ENCODE measurements around the gene ATP6V1F. TPM values are rescaled to one million over a fixed set of nuclear protein-coding genes. Genes with fewer than 3 reads are reported as not detected.

Gene ATP6V1F
- total and polyA plus RNA-seq, 8 donors, result 2.0 to 282 (median 67.7) TPM

- no peak overlapping the region for H3K4me3 ChIP-seq
- H3K36me3 ChIP-seq, result peaks cover 0 to 95% (median 62%) of the 10 kb centered on the region in 4 donors
- H3K27me3 ChIP-seq, result no peaks in the 10 kb centered on the region
- intact Hi-C loops (cut with DNase I; ENCODE audit: low total_unique reads), result no loop called here
- DNase-seq, result no peak
- 84 to 88% (median 85%) methylated on average over 7 to 17 of the region's 17 CpGs for WGBS, 5 donors
- peaks cover 0 to 13% (median 3%) of the 10 kb centered on the region in 4 donors for H3K4me1 ChIP-seq
- H3K27ac ChIP-seq, result peak overlapping the region in 2 of 5 donors; percentile 35 to 95
- no peaks in the 10 kb centered on the region for H3K9me3 ChIP-seq
- TF ChIP-seq POLR2AphosphoS5 (IDR thresholded peaks at IDR 0.05) (no peak), EP300 (IDR thresholded peaks at IDR 0.05) (no peak), POLR2A (IDR thresholded peaks at IDR 0.05) (no peak), CTCF (IDR thresholded peaks at IDR 0.05) (no peak)
These were observed 21.4 kb upstream of the ATP6V1F start for GRCh38 chr7:128841171-128841690.

GRCh38 chr7:128841921-128842673 lies 20.6 kb upstream of the ATP6V1F start:
- Histone ChIP-seq H3K27ac (peak overlapping the region in 2 of 5 donors; percentile 35 to 95), H3K27me3 (no peaks in the 10 kb centered on the region), H3K9me3 (no peaks in the 10 kb centered on the region), H3K36me3 (peaks cover 0 to 98% (median 66%) of the 10 kb centered on the region in 4 donors), H3K4me3 (no peak overlapping the region), H3K4me1 (peaks cover 0 to 11% (median 3%) of the 10 kb centered on the region in 4 donors)
- 42 to 62% (median 55%) methylated on average over 7 to 35 of the region's 35 CpGs for WGBS, 5 donors
- DNase-seq, result peak; percentile 53 to 60
- TF ChIP-seq POLR2A (IDR thresholded peaks at IDR 0.05), result no peak
- TF ChIP-seq CTCF (IDR thresholded peaks at IDR 0.05), result peak in 5 of 7 experiments; percentile 22 to 84 (median 66)
- no peak for TF ChIP-seq EP300 (IDR thresholded peaks at IDR 0.05)
- no peak for TF ChIP-seq POLR2AphosphoS5 (IDR thresholded peaks at IDR 0.05)
- intact Hi-C loops (cut with DNase I; ENCODE audit: low total_unique reads), result no loop called here

GRCh38 chr7:128842674-128843641 lies 19.7 kb upstream of the ATP6V1F start:
- intact Hi-C loops (cut with DNase I; ENCODE audit: low total_unique reads), result no loop called here
- TF ChIP-seq POLR2AphosphoS5 (IDR thresholded peaks at IDR 0.05) (no peak), EP300 (IDR thresholded peaks at IDR 0.05) (no peak), CTCF (IDR thresholded peaks at IDR 0.05) (no peak), POLR2A (IDR thresholded peaks at IDR 0.05) (no peak)
- Histone ChIP-seq H3K36me3 (peaks cover 0 to 98% (median 65%) of the 10 kb centered on the region in 4 donors), H3K27me3 (no peaks in the 10 kb centered on the region), H3K27ac (peak overlapping the region in 1 of 5 donors; percentile 95), H3K4me3 (no peak overlapping the region), H3K9me3 (no peaks in the 10 kb centered on the region), H3K4me1 (peaks cover 0 to 11% (median 3%) of the 10 kb centered on the region in 4 donors)
- 83 to 95% (median 93%) methylated on average over 15 to 38 of the region's 38 CpGs for WGBS, 5 donors
- no peak for DNase-seq

Data from stomach (tissue), 9 donors.